Tibial nerve (tissue), 4 donors: ENCODE data around the gene KCTD4. TPM values are rescaled to one million over a fixed set of nuclear protein-coding genes. Genes with fewer than 3 reads are reported as not detected.

Source experiments
- DNase-seq, 2 donors: peaks; one replicate each; pipeline ENCODE4 v3.0.0-alpha.2; 2019; ENCODE audit warnings: low spot score in 2 of 2
- H3K27ac ChIP-seq, 4 donors: fragments of 200-600 bp; sonication (generic) in 3 of 4; one replicate each; pipeline ENCODE4 v1.5.1; 2017 to 2019; ENCODE audit warnings: mild to moderate bottlenecking in 1 of 4
- H3K27me3 ChIP-seq, 2 donors: fragments of 200-600 bp; sonication (generic) in 1 of 2; one replicate each; pipeline versions ENCODE4 v1.5.1 to v1.6.0; 2017 to 2019
- H3K36me3 ChIP-seq, 3 donors: fragments of 200-600 bp; sonication (generic); one replicate each; pipeline ENCODE4 v1.5.1; 2018 to 2019
- H3K4me1 ChIP-seq, 4 donors: fragments of 200-600 bp; sonication (generic) in 3 of 4; one replicate each; pipeline ENCODE4 v1.5.1; 2017 to 2019
- H3K4me3 ChIP-seq, 4 donors: fragments of 200-600 bp; sonication (generic) in 3 of 4; one replicate each; pipeline ENCODE4 v1.5.1; 2017 to 2019; ENCODE audit warnings: mild to moderate bottlenecking in 1 of 4, moderate library complexity in 1 of 4
- H3K9me3 ChIP-seq, 4 donors: fragments of 200-600 bp; sonication (generic) in 3 of 4; one replicate each; pipeline ENCODE4 v1.5.1; 2017 to 2019
- EP300 ChIP-seq, 2 donors: sonication (generic); formaldehyde crosslinking; IDR thresholded peaks; one replicate each; pipeline ENCODE4 v1.6.1; 2017; ENCODE audit warnings: antibody characterized with exemption in 2 of 2, mild to moderate bottlenecking in 1 of 2
- POLR2A ChIP-seq, 2 donors: fragments of 450-650 bp; IDR thresholded peaks; one replicate each; pipeline ENCODE4 v1.6.1; 2017; ENCODE audit warnings: antibody characterized with exemption in 2 of 2, mild to moderate bottlenecking in 2 of 2, moderate library complexity in 2 of 2
- WGBS, 2 donors: methylation state at CpG; one replicate each; pipeline ENCODE4 v1.1.5; 2018; 5-methylcytosine and 5-hydroxymethylcytosine counted together
- total RNA-seq, 4 donors: library from RNA; depleted of rRNA; stranded (reverse); fragments of >200 nt; gene quantifications; one replicate each; pipeline ENCODE4 v1.1.0, GENCODE V29; 2016
- TF ChIP-seq, protein P1 (sequence below), 5 experiments: fragments of 200-600 bp in 3 of 5; fragments of 450-650 bp in 2 of 5; sonication (generic) in 3 of 5; IDR thresholded peaks; one replicate each; pipeline ENCODE4 v1.5.1; 2016 to 2019; ENCODE audit warnings: antibody characterized with exemption in 5 of 5, mild to moderate bottlenecking in 3 of 5, moderate library complexity in 2 of 5

KCTD4 gene
- total RNA-seq, 4 donors from 2014 or later, result 3.0 to 14.4 (median 8.2) TPM

DNA sequence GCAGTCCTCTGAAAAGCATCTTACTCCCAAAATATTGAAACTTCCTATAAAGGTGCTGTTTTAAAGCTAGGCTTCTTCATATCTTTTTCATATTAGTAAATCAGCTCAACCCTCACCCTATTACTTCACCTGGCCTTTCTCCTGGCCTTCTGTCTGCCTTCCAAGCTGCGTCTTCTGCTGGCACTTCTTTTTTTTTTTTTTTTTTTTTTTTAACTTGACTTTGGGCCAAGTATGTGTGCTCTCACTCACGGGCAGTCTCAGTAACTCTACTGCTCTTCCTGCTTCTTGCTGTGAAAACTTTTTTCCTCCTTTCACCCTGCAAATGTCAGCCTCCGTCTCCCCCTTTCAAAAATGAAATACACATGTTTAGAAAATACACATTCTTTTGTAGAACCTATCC is 41.2 kb upstream of the KCTD4 start:
- Histone ChIP-seq H3K9me3 (no peaks in the 10 kb centered on the region), H3K4me1 (peaks cover 0 to 25% (median 6%) of the 10 kb centered on the region in 4 donors), H3K27ac (peak overlapping the region in 2 of 4 donors; percentile 8 to 55), H3K4me3 (no peak overlapping the region), H3K27me3 (no peaks in the 10 kb centered on the region), H3K36me3 (peaks cover 0 to 8% (median 0%) of the 10 kb centered on the region in 3 donors)
- no peak for DNase-seq
- WGBS, 2 donors, result 1 to 4% methylated on average over 3 of the region's 3 CpGs
- TF ChIP-seq EP300 (IDR thresholded peaks at IDR 0.05) (no peak), POLR2A (IDR thresholded peaks at IDR 0.05) (no peak)
- TF ChIP-seq, protein P1, sequence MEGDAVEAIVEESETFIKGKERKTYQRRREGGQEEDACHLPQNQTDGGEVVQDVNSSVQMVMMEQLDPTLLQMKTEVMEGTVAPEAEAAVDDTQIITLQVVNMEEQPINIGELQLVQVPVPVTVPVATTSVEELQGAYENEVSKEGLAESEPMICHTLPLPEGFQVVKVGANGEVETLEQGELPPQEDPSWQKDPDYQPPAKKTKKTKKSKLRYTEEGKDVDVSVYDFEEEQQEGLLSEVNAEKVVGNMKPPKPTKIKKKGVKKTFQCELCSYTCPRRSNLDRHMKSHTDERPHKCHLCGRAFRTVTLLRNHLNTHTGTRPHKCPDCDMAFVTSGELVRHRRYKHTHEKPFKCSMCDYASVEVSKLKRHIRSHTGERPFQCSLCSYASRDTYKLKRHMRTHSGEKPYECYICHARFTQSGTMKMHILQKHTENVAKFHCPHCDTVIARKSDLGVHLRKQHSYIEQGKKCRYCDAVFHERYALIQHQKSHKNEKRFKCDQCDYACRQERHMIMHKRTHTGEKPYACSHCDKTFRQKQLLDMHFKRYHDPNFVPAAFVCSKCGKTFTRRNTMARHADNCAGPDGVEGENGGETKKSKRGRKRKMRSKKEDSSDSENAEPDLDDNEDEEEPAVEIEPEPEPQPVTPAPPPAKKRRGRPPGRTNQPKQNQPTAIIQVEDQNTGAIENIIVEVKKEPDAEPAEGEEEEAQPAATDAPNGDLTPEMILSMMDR (IDR thresholded peaks at IDR 0.05), result no peak

DNA sequence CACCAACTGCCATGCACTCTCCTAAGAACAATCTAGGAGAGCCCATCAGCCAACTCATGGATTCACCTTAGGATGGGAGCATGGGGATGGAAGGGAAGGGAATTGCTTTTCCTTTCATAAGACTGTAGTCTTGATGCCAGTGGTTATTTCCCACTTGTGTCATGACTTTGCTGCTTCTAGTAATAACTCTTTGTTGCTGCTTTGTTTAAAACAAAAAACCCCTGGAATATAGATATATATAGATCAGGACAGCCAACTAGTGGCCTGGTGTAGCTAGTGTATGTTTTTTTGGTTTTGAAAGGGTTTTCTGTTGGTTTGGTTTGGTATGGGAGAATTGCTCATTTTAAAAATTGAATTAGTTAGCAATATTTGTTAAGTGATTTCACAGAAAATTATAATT is 39.3 kb upstream of the KCTD4 start:
- TF ChIP-seq POLR2A (IDR thresholded peaks at IDR 0.05) (no peak), EP300 (IDR thresholded peaks at IDR 0.05) (no peak)
- TF ChIP-seq, protein P1 (IDR thresholded peaks at IDR 0.05), result no peak
- H3K27me3 ChIP-seq, result no peaks in the 10 kb centered on the region
- peaks cover 0 to 25% (median 6%) of the 10 kb centered on the region in 4 donors for H3K4me1 ChIP-seq
- no peak overlapping the region for H3K4me3 ChIP-seq
- H3K36me3 ChIP-seq, result peaks cover 0 to 8% (median 0%) of the 10 kb centered on the region in 3 donors
- no peak for DNase-seq
- peak overlapping the region in 1 of 4 donors; percentile 65 for H3K27ac ChIP-seq
- no peaks in the 10 kb centered on the region for H3K9me3 ChIP-seq

DNA sequence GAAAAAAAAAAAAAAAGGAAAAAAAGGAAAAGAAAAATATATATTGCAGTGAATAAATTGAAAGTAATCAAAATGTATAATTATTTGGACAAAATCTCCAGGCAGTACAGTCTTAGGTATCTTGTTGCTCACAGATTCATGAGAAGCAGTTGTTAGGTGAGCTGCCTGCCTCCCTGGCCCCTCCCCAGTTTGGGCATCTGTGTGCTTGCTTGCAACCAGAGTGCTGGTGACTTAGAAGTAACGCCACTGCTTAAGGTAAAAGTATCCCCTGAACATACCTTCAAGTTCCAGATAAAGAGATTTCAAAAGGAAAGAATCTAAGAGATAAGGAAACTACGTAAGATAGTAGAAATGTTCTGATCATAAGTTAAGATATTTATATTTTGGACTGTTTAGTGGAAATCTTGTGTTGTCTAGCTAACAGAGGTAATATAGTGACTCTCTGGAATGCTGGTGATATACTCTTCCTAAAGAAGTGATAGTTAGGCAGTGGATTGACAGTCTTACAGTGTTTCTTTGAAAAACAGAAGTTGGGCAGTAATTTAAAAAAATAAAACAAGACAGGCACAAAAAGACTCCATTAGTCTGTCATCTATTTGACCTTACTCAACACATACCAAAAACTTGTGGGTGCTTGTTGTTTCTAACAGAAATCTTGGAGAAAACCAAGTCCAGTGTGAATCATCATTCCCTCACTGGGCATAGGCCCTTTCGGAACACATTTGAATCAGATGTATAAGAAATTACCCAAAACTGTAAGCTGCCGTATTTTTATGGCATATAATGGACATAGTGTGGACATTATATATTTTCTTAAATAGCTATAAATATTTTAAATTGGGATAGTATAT is 38.3 kb upstream of the KCTD4 start:
- Histone ChIP-seq H3K27ac (peak overlapping the region in 2 of 4 donors; percentile 2 to 65), H3K36me3 (peaks cover 0 to 8% (median 0%) of the 10 kb centered on the region in 3 donors), H3K27me3 (no peaks in the 10 kb centered on the region), H3K4me1 (peaks cover 0 to 25% (median 6%) of the 10 kb centered on the region in 4 donors), H3K9me3 (no peaks in the 10 kb centered on the region), H3K4me3 (no peak overlapping the region)
- DNase-seq, result no peak
- 79 to 81% methylated on average over 4 of the region's 4 CpGs for WGBS, 2 donors
- TF ChIP-seq, protein P1 (IDR thresholded peaks at IDR 0.05), result no peak
- TF ChIP-seq POLR2A (IDR thresholded peaks at IDR 0.05) (no peak), EP300 (IDR thresholded peaks at IDR 0.05) (no peak)

DNA sequence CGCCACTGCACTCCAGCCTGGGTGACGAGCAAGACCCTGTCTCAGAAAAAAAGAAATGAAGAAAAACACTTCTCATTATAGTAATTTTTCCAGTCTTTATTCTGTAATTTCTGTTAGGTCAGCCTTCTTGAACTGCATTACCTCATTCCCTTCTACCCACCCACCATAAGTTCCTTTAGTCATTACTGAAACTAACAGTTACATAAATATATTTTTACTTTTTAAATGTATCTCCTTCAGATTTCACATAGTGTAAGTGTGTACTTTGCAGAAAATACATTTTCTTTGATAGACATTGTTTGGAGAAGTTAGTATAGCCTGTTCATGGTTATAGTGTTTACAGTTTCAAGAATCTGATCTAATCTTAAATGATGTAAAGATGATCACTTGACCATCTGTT is 31.7 kb upstream of the KCTD4 start:
- 90 to 93% methylated on average over 2 of the region's 2 CpGs for WGBS, 2 donors

More for the DNA sequence above, 31.7 kb upstream of the KCTD4 start:
- no peak overlapping the region for H3K4me3 ChIP-seq
- peaks cover 0 to 6% (median 1%) of the 10 kb centered on the region in 4 donors for H3K4me1 ChIP-seq
- H3K36me3 ChIP-seq, result peaks cover 0 to 4% (median 0%) of the 10 kb centered on the region in 3 donors
- H3K27me3 ChIP-seq, result no peaks in the 10 kb centered on the region
- H3K27ac ChIP-seq, result no peak overlapping the region
- no peak for DNase-seq
- TF ChIP-seq POLR2A (IDR thresholded peaks at IDR 0.05), result no peak
- no peak for TF ChIP-seq EP300 (IDR thresholded peaks at IDR 0.05)
- TF ChIP-seq, protein P1 (IDR thresholded peaks at IDR 0.05), result no peak
- H3K9me3 ChIP-seq, result no peaks in the 10 kb centered on the region
